OCI-LY7 (cell line): ENCODE results near the gene EPHB1.

Source experiments
- CTCF ChIP-seq: fragments of 200-600 bp; sonication (generic); conservative IDR thresholded peaks from 2 replicates; pipeline ENCODE4 v1.5.1; 2014; ENCODE audit warnings: mild to moderate bottlenecking, antibody characterized with exemption, low read length, moderate library complexity, mixed read lengths
- EZH2phosphoT487 ChIP-seq: fragments of 200-600 bp; sonication (generic); IDR thresholded peaks from 2 replicates; pipeline ENCODE4 v1.6.1; 2018; ENCODE audit warnings: low read depth, borderline replicate concordance, mild to moderate bottlenecking, mixed run types, antibody characterized with exemption, low read length, moderate library complexity, mixed read lengths

GRCh38 chr3:135017003-135017893 is 222.2 kb downstream of the EPHB1 start:
- no peak for TF ChIP-seq CTCF
- TF ChIP-seq EZH2phosphoT487: no peak
